Peyer's patch (tissue), 4 donors: ENCODE measurements around the gene RELA.

ENCODE experiments used
- CTCF ChIP-seq, 6 experiments: fragments of 450-650 bp in 4 of 6; fragments of 200-600 bp in 2 of 6; sonication (generic) in 1 of 6; IDR thresholded peaks; one replicate each; pipeline ENCODE4 v1.5.1; 2017 to 2019; ENCODE audit warnings: antibody characterized with exemption in 6 of 6, mild to moderate bottlenecking in 3 of 6, moderate library complexity in 1 of 6
- POLR2A ChIP-seq, 2 donors: fragments of 450-650 bp; IDR thresholded peaks; one replicate each; pipeline ENCODE4 v1.5.1; 2017; ENCODE audit warnings: antibody characterized with exemption in 2 of 2, mild to moderate bottlenecking in 2 of 2, moderate library complexity in 2 of 2

GRCh38 chr11:65620666-65621065, 42.0 kb downstream of the RELA start:
- TF ChIP-seq CTCF (IDR thresholded peaks at IDR 0.05) (no peak), POLR2A (IDR thresholded peaks at IDR 0.05) (no peak)
